Spleen (tissue), 11 donors: Measurements from ENCODE around the gene SCGB1D1. TPM values are rescaled to one million over a fixed set of nuclear protein-coding genes. Genes with fewer than 3 reads are reported as not detected.

Experiments used
- DNase-seq: peaks from one replicate; pipeline ENCODE4 v3.0.0-alpha.2; 2020
- H3K27ac ChIP-seq, 8 donors: fragments of 200-600 bp; sonication (generic) in 7 of 8; 1 replicate in 4 of 8; 2 replicates in 4 of 8; pipeline versions ENCODE4 v1.5.0 to v1.8.0; 2016 to 2021; ENCODE audit warnings: inconsistent platforms in 4 of 8, mild to moderate bottlenecking in 4 of 8, moderate library complexity in 1 of 8
- H3K27me3 ChIP-seq, 7 donors: fragments of 200-600 bp; sonication (generic) in 6 of 7; replicated peaks in 1 of 7; 1 replicate in 4 of 7; 2 replicates in 3 of 7; pipeline versions ENCODE4 v1.5.0 to v1.8.0; 2016 to 2021; ENCODE audit warnings: inconsistent platforms in 3 of 7, mild to moderate bottlenecking in 1 of 7
- H3K36me3 ChIP-seq, 6 donors: fragments of 200-600 bp; sonication (generic) in 5 of 6; 1 replicate in 4 of 6; 2 replicates in 2 of 6; pipeline versions ENCODE4 v1.5.0 to v1.8.0; 2016 to 2021; ENCODE audit warnings: inconsistent platforms in 2 of 6
- H3K4me1 ChIP-seq, 6 donors: fragments of 200-600 bp; sonication (generic) in 5 of 6; 1 replicate in 3 of 6; 2 replicates in 3 of 6; pipeline versions ENCODE4 v1.5.0 to v1.8.0; 2016 to 2021; ENCODE audit warnings: inconsistent platforms in 3 of 6
- H3K4me3 ChIP-seq, 8 donors: fragments of 200-600 bp; sonication (generic) in 7 of 8; 1 replicate in 4 of 8; 2 replicates in 4 of 8; pipeline versions ENCODE4 v1.5.0 to v1.8.0; 2016 to 2021; ENCODE audit warnings: inconsistent platforms in 4 of 8, mild to moderate bottlenecking in 4 of 8, moderate library complexity in 2 of 8
- H3K9me3 ChIP-seq, 8 donors: fragments of 200-600 bp; sonication (generic) in 7 of 8; 1 replicate in 4 of 8; 2 replicates in 4 of 8; pipeline versions ENCODE4 v1.5.0 to v1.8.0; 2016 to 2021; ENCODE audit warnings: inconsistent platforms in 4 of 8
- CTCF ChIP-seq, 11 experiments: fragments of 200-600 bp in 7 of 11; fragments of 450-650 bp in 4 of 11; sonication (generic) in 4 of 11; IDR thresholded peaks in 8 of 11; conservative IDR thresholded peaks in 3 of 11; 1 replicate in 7 of 11; 2 replicates in 4 of 11; pipeline versions ENCODE4 v1.4.0 to v1.8.0; 2016 to 2021; ENCODE audit warnings: antibody characterized with exemption in 11 of 11, inconsistent platforms in 4 of 11, mild to moderate bottlenecking in 1 of 11
- POLR2A ChIP-seq, 3 donors: fragments of 450-650 bp; IDR thresholded peaks; one replicate each; pipeline ENCODE4 v1.5.1; 2017; ENCODE audit warnings: antibody characterized with exemption in 3 of 3, mild to moderate bottlenecking in 1 of 3
- POLR2AphosphoS5 ChIP-seq, 3 donors: sonication (generic); formaldehyde crosslinking; IDR thresholded peaks; one replicate each; pipeline ENCODE4 v1.5.1; 2017; ENCODE audit warnings: antibody characterized with exemption in 3 of 3
- WGBS, 5 donors: extraction: QIAGEN DNeasy Blood & Tissue Kit in 3 of 5; methylation state at CpG; one replicate each; pipeline versions ENCODE4 v1.1.5 to v1.1.7; 2013 to 2018; 5-methylcytosine and 5-hydroxymethylcytosine counted together
- intact Hi-C: fragments of 100-400 bp; cut with DNase I; formaldehyde crosslinking; loops from one replicate; pipeline ENCODE4 v1.15.0; 2023; ENCODE audit warnings: low total_unique reads
- polyA plus RNA-seq, 3 donors: library from polyadenylated mRNA; stranded (reverse); fragments of 200-250 nt; gene quantifications; one replicate each; pipeline ENCODE4 v1.2.1, GENCODE V29; 2013
- total RNA-seq, 7 donors: library from RNA; depleted of rRNA in 3 of 7; stranded (reverse); fragments of >200 nt in 3 of 7; fragmentation: NEBNext Ultra II Directional in 4 of 7; extraction: Animal tissue kit (Norgen Biotek cat#: 25700) in 4 of 7; gene quantifications; one replicate each; pipeline versions ENCODE4 v1.1.0 to v1.2.1, GENCODE V29; 2016 to 2021
- donor health status: healthy with polysubstance abuse.
- donor health status: DM: no; HTN: no; CAD: no; lungs with moderate emphysema.
- donor health status: DM: no; HTN: no; CAD: no.
- donor health status: Bipolar disorder and iron deficiency.
- donor health status: healthy.
- donor health status: DM: no; HTN: no; CAD: no.
- donor health status: DM: yes; HTN: yes; CAD: no.

SCGB1D1 gene
- total and polyA plus RNA-seq, 10 donors: not detected

GRCh38 chr11:62157603-62158002 lies 32.4 kb upstream of the SCGB1D1 start:
- Histone ChIP-seq H3K27me3 (no peaks in the 10 kb centered on the region), H3K4me1 (no peaks in the 10 kb centered on the region), H3K9me3 (no peaks in the 10 kb centered on the region), H3K36me3 (peaks cover 0 to 19% (median 3%) of the 10 kb centered on the region in 6 donors), H3K4me3 (no peak overlapping the region), H3K27ac (no peak overlapping the region)
- intact Hi-C loops: loop anchor here (10.0 kb wide), 1 partner anchor 57 kb away; no protein-coding TSS in a partner anchor
- DNase-seq: no peak
- TF ChIP-seq POLR2AphosphoS5 (IDR thresholded peaks at IDR 0.05) (no peak), CTCF (IDR thresholded peaks at IDR 0.05 in 8 of 11, conservative IDR thresholded peaks at IDR 0.05 in 3 of 11) (no peak), POLR2A (IDR thresholded peaks at IDR 0.05) (no peak)
- WGBS, 5 donors: 79 to 86% (median 80%) methylated on average over 6 of the region's 6 CpGs

GRCh38 chr11:62166371-62166770 lies 23.6 kb upstream of the SCGB1D1 start:
- H3K9me3 ChIP-seq: no peaks in the 10 kb centered on the region
- H3K36me3 ChIP-seq: no peaks in the 10 kb centered on the region
- no peak overlapping the region for H3K4me3 ChIP-seq
- 81 to 89% (median 83%) methylated on average over 9 to 10 of the region's 10 CpGs for WGBS, 5 donors
- TF ChIP-seq CTCF (IDR thresholded peaks at IDR 0.05 in 8 of 11, conservative IDR thresholded peaks at IDR 0.05 in 3 of 11) (no peak), POLR2AphosphoS5 (IDR thresholded peaks at IDR 0.05) (no peak), POLR2A (IDR thresholded peaks at IDR 0.05) (no peak)
- no peak for DNase-seq
- peaks cover 0 to 53% (median 6%) of the 10 kb centered on the region in 7 donors for H3K27me3 ChIP-seq
- no peak overlapping the region for H3K27ac ChIP-seq
- H3K4me1 ChIP-seq: peaks cover 0 to 15% (median 4%) of the 10 kb centered on the region in 6 donors
- intact Hi-C loops: no loop called here

GRCh38 chr11:62169448-62169847 lies 20.6 kb upstream of the SCGB1D1 start:
- no peaks in the 10 kb centered on the region for H3K9me3 ChIP-seq
- 61 to 82% (median 72%) methylated on average over 7 to 10 of the region's 10 CpGs for WGBS, 5 donors

GRCh38 chr11:62169935-62170334 lies 20.1 kb upstream of the SCGB1D1 start:
- Histone ChIP-seq H3K4me1 (peaks cover 0 to 17% (median 5%) of the 10 kb centered on the region in 6 donors), H3K9me3 (no peaks in the 10 kb centered on the region), H3K27me3 (peaks cover 0 to 69% (median 6%) of the 10 kb centered on the region in 7 donors), H3K27ac (peak overlapping the region in 6 of 8 donors; percentile 5 to 52 (median 30)), H3K36me3 (no peaks in the 10 kb centered on the region), H3K4me3 (no peak overlapping the region)
- 81 to 90% (median 85%) methylated on average over 1 of the region's 1 CpG for WGBS, 5 donors
- intact Hi-C loops: loop anchor here (10.0 kb wide), 1 partner anchor 145 kb away; no protein-coding TSS in a partner anchor
- no peak for DNase-seq
- TF ChIP-seq POLR2AphosphoS5 (IDR thresholded peaks at IDR 0.05): no peak
- TF ChIP-seq POLR2A (IDR thresholded peaks at IDR 0.05): no peak
- no peak for TF ChIP-seq CTCF (IDR thresholded peaks at IDR 0.05 in 8 of 11, conservative IDR thresholded peaks at IDR 0.05 in 3 of 11)

More at GRCh38 chr11:62169448-62169847, 20.6 kb upstream of the SCGB1D1 start:
- H3K4me1 ChIP-seq: peaks cover 0 to 17% (median 5%) of the 10 kb centered on the region in 6 donors
- TF ChIP-seq POLR2A (IDR thresholded peaks at IDR 0.05) (no peak), POLR2AphosphoS5 (IDR thresholded peaks at IDR 0.05) (peak; percentile 68 to 74 (median 72))
- no peak overlapping the region for H3K4me3 ChIP-seq
- H3K27me3 ChIP-seq: peaks cover 0 to 68% (median 6%) of the 10 kb centered on the region in 7 donors
- H3K27ac ChIP-seq: peak overlapping the region in 6 of 8 donors; percentile 5 to 52 (median 30)
- no peaks in the 10 kb centered on the region for H3K36me3 ChIP-seq
- intact Hi-C loops: no loop called here
- DNase-seq: no peak
